GM13976 (cell line): ENCODE measurements around the gene TULP1.

Source experiments
- DNase-seq: peaks from one replicate; pipeline ENCODE4 v3.0.0; 2012; ENCODE audit warnings: low spot score
- CTCF ChIP-seq: IDR thresholded peaks from 2 replicates; pipeline ENCODE4 v1.5.1; 2012; ENCODE audit warnings: borderline replicate concordance, mild to moderate bottlenecking; ENCODE audit not compliant: insufficient read depth; ENCODE audit errors: extremely low read depth, missing control alignments, control extremely low read depth
- in situ Hi-C: fragments of 300-500 bp; cut with MboI; formaldehyde crosslinking; loops from one replicate; pipeline ENCODE4 v1.12.0; 2022; ENCODE audit warnings: low sequenced_read_pairs, mixed read lengths, inconsistent platforms; ENCODE audit not compliant: unreplicated experiment

Gene TULP1

DNA sequence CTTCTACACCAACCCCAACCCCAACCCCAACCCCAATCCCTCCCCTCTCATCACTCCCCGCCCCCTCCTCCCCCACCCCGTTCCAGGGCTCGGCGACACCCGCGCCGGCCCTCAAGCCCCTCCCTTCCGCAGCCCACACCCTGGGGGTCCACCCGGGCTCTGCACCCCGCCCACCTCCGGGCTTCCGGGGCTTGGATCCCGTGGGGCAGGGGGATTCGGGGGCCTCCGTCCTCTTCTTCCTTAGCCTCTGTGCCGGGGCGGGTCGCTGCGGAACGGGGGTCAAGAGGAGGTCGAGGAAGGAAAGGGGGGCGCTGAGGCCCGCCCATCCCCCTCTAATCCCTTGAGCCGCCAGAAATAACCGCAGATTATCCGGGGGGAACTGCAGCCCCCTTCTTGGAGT, 690 bp downstream of the TULP1 start:
- in situ Hi-C loops: no loop called here
- no peak for TF ChIP-seq CTCF
- DNase-seq: no peak

DNA sequence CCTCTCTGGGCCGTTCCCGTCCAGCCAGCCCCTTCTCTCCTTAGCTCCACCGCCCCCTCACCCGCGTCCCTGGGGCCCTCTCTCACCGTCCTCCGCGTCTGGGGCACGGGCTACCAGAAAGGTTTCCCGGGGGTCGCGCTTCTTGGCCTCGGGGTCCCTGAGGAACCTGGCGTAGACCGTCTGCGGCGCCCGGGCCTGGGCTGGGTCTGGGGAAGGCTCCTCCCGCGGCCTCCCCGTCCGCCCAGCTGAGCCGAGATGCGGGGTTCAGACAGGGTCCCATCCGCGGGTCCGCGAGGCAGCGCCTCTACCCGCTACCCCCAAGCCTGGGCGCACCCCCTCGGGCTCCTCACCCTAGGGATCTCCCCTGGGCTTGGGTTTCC, 1.1 kb downstream of the TULP1 start:
- DNase-seq: no peak
- in situ Hi-C loops: no loop called here
- no peak for TF ChIP-seq CTCF

DNA sequence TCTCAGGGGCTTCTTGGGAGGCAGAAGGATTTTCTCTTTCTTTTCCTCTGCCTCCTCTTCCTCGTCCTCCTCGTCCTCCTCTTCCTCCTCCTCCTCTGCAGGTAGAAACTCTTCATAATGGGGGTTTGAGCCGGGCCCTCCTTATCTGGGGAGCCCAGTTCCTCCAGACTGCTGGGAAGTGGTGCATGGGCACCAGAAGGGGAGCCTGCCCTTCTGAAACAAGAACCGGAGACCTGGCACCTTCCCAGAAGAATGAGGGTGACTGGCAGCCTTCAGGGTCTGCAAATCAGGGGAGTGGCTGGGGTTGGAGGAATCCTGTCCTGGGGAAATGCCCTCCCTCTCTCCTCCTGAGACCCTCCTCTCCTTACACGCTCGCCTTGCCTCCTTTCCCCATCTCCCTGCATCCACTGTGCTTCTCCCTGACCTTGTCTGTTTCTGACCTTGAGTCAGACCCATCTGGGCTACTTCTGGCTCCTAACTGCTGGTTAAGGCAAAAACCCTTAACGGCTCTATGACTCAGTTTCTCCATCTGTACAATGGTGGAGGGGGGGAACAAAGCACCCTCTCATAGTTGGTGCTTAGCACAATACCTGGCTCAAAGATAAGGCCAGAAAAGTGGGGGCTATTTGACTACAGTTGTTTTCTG, 1.7 kb downstream of the TULP1 start:
- no peak for TF ChIP-seq CTCF
- in situ Hi-C loops: no loop called here
- DNase-seq: no peak

GRCh38 chr6:35508542-35508941, 4.2 kb downstream of the TULP1 start:
- DNase-seq: no peak
- in situ Hi-C loops: no loop called here
- TF ChIP-seq CTCF: no peak

DNA sequence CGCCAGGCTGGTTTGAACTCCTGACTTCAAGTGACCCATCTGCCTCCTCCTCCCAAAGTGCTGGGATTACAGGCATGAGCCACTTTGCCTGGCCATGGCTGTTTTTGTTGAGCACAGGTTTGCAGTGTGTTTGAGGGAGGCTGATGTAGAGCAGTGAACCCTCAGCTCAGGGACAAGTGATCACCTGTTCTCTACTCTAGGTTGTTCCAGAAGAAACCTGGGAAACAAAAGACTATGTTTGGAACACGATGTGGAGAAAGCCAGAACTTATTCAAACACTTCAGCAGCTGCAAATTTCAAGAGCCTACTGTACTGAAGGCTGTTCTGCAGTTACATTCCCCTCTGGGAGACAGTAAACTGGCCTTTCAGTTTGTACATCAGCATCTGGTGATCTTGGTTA, 4.7 kb downstream of the TULP1 start:
- no peak for DNase-seq
- in situ Hi-C loops: no loop called here
- TF ChIP-seq CTCF: no peak

GRCh38 chr6:35507221-35507620, 5.5 kb downstream of the TULP1 start:
- no peak for TF ChIP-seq CTCF
- DNase-seq: no peak
- in situ Hi-C loops: no loop called here
